KOPT-K1 (cell line): ENCODE data around the gene SAMD4B.
"Not testable (repeated sequence)": the region's sequence is repeated elsewhere in the genome, so short reads cannot be mapped to it uniquely, and the experiment has no call there.

Experiments used
- H3K27ac ChIP-seq: fragments of 200-600 bp; sonication (generic); 2 replicates; pipeline ENCODE4 v1.5.1; 2016; ENCODE audit warnings: antibody characterized with exemption, mild to moderate bottlenecking, low read depth, low read length; ENCODE audit not compliant: poor library complexity, severe bottlenecking
- H3K36me3 ChIP-seq: fragments of 200-600 bp; sonication (generic); 2 replicates; pipeline ENCODE4 v1.5.1; 2017; ENCODE audit warnings: antibody characterized with exemption, mild to moderate bottlenecking, low read length, moderate library complexity; ENCODE audit not compliant: insufficient read depth
- H3K9me3 ChIP-seq: fragments of 200-600 bp; sonication (generic); 2 replicates; pipeline ENCODE4 v1.5.1; 2017; ENCODE audit warnings: antibody characterized with exemption, low read length, mild to moderate bottlenecking; ENCODE audit not compliant: insufficient read depth, poor library complexity, severe bottlenecking

SAMD4B gene

DNA sequence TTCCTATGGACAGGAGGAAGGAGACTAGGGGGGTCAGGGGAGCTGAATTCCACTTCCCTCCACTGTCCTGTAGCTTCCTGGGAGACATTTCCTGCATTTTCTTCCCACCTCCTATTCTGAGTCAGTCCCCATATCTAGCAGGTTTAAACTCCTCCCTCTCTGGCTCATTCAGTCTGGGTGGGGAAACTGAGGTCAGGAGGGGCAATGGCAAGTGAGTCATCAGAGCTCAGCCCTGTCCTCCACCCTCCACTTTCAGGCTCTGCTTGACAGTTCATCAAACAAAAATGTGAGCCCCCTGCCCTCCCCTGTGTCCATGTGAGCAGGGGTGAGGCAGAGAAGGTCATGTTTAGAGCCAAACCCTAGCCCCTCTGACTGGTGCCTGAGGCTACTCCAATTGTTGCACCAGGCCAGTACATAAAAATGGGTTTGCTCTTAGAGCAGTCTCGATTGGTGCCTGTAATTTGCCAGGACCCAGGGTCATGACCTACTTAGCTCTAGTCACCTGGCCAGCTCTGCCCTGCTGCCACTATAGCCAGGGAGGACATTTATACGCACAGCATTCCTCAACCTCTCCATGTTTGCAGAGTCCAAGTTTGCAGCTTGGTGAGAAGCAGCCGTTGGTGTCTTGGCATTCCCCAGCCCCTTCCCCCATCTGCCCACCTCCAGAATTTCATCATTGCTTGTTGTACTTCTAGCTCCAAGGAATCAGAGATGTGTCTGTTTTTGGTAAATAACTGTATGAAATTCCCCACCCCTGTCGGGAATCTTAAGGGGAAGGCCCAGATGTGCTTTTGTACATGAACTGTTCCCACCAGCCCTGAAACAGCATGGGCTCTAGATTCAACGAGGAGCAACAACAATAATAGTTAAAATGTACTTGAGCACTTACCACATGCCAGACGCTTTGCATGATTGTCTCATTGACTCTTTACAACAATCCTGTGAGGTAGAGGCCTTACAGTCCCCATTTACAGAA lies 20.7 kb downstream of the SAMD4B start:
- H3K27ac ChIP-seq: no peak overlapping the region
- no peaks in the 10 kb centered on the region for H3K9me3 ChIP-seq
- H3K36me3 ChIP-seq: peaks cover 78% of the 10 kb centered on the region

DNA sequence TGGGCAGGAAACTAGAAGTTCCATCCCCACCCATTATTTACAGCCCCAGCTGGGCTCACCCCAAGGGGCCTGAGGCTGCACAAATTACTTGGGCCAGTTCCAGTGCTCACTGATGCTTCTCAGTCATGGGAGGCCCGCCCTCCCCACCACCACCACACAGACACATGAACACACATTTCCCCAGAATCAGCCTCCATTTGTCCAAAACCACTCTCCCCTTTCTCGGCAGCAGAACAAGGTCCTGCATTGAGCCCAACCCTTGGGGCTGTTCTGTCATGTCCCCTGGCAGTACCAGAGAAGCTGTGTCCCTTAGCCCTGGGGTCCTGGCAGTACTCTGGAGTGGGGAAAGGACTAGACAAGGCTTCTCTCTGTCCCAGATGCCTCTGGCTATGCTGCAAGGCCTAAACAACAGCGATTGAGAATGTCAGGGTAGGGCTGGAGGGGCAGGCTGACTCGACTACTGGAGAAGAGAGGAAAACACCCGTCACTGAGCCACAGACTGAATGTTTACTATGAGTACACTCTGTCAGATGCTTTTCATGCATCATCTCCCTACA lies 21.8 kb downstream of the SAMD4B start:
- H3K36me3 ChIP-seq: peaks cover 78% of the 10 kb centered on the region
- no peaks in the 10 kb centered on the region for H3K9me3 ChIP-seq
- H3K27ac ChIP-seq: no peak overlapping the region

DNA sequence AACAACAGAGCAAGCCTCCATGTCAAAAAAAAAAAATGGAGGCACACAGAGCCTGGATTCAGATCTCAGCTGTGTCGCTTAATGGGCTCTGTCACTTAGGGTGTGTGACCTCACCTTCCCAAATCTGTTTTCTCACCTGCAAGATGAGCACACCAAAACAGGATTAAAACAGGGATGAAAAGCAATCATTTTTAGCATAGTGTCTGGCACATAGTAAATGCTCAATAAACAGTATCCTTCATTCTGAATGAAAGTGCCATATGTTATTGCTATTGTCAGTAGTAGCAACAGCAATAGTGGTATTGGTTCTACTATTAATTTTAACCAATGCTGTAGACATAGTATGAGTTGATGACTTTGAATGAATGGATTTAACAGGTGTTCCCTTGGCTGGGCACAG lies 23.3 kb downstream of the SAMD4B start:
- H3K36me3 ChIP-seq: peaks cover 82% of the 10 kb centered on the region
- no peak overlapping the region for H3K27ac ChIP-seq
- H3K9me3 ChIP-seq: no peaks in the 10 kb centered on the region

DNA sequence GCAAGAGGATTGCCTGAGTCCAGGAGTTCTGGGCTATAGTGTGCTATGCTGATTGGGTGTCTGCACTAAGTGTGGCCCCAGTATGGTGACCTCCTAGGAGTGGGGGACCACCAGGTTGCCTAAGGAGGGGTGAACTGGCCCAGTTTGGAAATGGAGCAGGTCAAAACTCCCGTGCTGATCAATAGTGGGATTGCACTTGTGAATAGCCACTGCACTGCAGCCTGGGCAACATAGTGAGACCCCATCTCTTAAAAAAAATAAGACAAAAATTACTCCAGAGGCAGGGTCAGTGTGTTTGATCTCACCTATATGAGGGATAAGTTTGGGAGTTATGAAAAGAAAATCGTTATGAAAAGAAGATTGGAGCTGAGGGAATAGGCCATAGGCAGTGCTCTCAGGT lies 27.0 kb downstream of the SAMD4B start:
- Histone ChIP-seq H3K27ac (no peak overlapping the region), H3K9me3 (no peaks in the 10 kb centered on the region), H3K36me3 (peaks cover 84% of the 10 kb centered on the region)

DNA sequence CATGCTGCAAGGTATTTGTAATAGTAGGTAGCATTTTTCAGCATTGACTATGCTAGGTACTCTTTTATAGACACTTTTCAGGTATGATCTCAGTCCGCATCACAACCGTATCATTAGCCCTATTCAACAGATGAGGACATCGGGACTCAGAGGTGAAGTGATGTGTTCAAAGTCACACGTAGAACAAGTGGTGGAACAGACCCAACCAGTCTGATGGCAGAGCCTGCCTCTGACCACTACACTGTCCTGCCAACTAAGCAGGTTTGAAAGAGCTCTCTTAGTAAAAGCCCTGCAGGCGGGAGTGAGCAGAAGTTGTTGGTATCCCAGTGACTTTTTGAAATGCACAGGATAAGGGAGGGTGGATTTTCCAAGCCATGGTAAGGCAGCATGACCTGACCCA lies 28.5 kb downstream of the SAMD4B start:
- no peaks in the 10 kb centered on the region for H3K9me3 ChIP-seq
- peaks cover 86% of the 10 kb centered on the region for H3K36me3 ChIP-seq
- no peak overlapping the region for H3K27ac ChIP-seq

DNA sequence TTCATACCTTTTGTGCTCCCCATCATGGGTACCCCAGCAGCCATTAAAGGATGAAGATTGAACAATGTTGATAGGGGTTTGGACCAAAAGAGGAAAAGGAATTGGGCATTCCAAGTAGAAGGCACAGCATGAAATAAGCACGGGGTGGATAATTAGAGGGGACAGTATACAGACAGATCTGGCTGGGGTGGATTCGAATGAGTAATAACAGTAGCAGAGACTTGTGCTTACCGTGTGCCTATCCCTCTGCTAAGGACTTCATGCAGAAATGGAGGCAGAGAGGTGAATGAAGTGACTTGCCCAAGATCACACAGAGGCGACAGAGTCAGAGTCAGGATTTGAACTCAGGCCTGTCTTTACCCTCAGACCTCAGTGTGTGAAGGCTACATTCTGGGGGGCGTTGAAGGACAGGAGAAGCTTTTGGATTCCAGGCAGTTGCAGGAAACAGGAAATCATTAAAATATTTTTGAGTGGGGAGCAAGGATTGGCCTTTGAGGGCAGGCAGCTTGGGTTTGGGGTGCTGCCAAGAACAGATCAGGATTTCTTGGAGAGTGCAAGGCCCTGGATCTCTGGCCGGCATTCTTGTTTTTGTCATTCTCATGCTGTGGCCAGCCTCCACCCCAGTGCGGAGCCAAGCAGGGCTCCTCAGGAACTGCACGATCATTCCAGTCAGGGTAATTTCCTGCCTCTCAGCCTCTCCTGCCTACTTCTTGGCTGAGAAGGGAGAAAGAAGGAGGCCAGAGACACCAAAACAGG lies 30.0 kb downstream of the SAMD4B start:
- Histone ChIP-seq H3K9me3 (no peaks in the 10 kb centered on the region), H3K27ac (no peak overlapping the region), H3K36me3 (peaks cover 87% of the 10 kb centered on the region)

DNA sequence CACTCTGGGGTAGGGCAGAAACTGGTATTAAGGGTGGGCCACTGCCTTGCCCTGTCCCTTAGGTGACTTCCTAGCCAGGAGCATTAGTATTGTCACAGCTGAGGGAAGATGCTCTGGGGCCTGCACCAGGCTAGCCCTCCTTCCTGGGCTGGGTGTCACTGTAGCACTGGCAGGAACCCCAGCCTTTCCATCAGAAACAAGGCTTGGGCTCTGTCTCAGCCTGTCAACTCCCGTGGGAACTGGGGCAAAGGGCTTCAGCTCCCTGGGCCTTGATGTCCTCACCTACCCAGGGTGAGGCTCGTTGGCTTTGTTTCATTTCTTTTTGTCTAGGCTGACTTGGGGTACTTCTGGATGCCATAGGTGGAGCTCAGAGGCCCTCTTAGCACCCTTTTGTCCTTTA lies 30.7 kb downstream of the SAMD4B start:
- Histone ChIP-seq H3K36me3 (peaks cover 93% of the 10 kb centered on the region), H3K27ac (no peak overlapping the region), H3K9me3 (no peaks in the 10 kb centered on the region)

DNA sequence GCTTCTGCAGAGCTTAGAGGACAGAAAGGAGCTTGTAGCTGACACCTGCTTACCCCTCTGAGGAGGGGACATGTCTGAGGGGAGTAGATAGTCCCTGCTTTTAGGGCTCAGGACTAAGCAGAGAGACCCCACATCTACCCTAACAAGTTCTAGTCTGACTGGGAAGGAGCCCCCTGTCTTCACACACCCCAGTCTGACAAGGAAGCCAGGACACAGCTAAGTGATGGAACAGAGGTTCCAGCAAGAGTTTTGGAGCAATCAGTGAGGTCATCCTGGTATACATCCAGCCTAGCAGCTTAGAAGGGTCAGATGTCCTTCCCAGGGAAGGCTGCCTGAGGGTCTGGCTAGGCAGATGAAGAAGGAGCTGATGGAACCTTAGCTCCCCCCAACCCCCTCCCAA lies 33.7 kb downstream of the SAMD4B start:
- H3K36me3 ChIP-seq: peaks cover 93% of the 10 kb centered on the region
- H3K9me3 ChIP-seq: no peaks in the 10 kb centered on the region
- no peak overlapping the region for H3K27ac ChIP-seq

DNA sequence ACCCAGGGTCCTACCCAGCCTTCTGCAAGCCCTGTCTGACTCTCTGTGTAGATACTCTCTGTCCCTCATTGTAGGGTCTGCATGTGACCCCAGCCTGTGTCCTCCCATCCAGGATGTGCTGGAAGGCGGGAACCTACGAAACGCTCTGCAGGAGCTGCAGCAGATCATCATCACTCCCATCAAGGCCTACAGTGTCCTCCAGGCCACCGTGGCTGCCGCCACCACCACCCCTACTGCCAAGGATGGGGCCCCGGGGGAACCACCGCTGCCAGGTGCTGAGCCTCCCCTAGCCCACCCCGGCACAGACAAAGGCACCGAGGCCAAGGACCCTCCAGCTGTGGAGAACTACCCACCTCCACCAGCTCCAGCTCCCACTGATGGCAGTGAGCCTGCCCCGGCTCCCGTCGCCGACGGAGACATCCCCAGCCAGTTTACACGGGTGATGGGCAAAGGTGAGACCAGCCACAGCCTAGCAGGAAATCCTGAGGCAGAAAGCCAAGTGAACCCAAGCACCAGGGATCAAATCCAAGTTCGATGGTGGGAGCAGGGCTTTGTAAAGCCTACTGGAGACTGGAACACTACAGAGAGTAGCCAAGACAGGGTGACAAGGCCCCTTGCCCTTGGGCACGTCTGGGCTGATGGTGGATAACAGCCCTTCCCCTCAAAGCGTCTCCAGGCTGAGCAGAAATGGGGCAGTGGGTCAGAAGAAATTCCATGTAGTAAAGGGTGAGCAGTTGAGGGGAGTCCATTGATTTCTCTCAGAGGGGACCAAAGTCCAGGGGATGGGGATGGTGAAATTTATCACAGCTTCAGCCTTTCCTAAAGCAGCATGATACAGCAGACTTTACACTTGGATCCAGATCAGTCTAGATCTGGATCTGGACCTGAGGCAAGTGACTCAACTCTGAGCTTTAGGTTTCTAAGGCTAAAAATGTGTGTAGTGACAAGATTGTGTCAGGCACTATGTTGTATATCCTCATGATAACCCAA lies 35.4 kb downstream of the SAMD4B start:
- Histone ChIP-seq H3K36me3 (peaks cover 93% of the 10 kb centered on the region), H3K9me3 (no peaks in the 10 kb centered on the region), H3K27ac (no peak overlapping the region)

DNA sequence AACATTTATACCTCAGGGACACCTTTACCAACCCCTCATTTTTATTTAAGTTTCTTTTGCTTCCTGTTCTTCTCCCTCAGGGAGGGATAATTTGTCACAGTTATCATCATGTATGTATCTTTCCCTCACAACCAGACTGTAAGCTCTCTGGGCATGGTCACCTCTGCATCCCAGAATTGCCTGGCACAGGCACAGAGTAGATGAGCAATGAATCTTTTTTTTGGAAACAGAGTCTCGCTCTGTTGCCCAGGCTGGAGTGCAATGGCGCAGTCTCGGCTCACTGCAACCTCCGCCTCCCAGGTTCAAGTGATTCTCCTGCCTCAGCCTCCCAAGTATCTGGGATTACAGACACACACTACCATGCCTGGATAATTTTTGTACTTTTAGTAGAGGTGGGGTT lies 37.1 kb downstream of the SAMD4B start:
- H3K36me3 ChIP-seq: peaks cover 97% of the 10 kb centered on the region
- not testable (repeated sequence) for H3K27ac ChIP-seq, H3K9me3 ChIP-seq

DNA sequence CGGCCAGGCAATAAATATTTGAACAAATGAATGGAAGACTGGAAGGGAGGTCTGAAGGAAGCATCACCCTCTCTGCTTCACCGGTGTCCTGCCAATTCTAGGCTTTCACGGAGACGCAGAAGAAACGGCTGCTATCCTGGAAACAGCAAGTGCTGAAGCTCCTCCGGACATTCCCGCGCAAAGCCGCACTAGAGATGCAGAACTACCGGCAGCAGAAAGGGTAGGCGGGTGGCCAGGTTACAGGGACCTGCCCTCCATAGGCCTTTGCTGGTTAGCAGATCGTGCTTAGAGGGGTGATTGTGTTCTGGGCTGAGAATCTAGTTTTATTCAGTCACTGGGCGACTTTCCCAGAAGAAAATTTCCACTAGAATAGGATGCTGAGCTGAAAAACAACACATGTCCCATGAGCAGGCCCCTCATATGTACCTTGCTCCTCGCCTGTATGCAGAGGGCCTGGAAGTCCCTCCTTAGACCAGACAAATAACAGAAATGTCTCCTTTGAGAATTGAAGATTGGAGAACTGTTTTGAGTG lies 37.7 kb downstream of the SAMD4B start:
- no peak overlapping the region for H3K27ac ChIP-seq
- peaks cover 98% of the 10 kb centered on the region for H3K36me3 ChIP-seq
- no peaks in the 10 kb centered on the region for H3K9me3 ChIP-seq

DNA sequence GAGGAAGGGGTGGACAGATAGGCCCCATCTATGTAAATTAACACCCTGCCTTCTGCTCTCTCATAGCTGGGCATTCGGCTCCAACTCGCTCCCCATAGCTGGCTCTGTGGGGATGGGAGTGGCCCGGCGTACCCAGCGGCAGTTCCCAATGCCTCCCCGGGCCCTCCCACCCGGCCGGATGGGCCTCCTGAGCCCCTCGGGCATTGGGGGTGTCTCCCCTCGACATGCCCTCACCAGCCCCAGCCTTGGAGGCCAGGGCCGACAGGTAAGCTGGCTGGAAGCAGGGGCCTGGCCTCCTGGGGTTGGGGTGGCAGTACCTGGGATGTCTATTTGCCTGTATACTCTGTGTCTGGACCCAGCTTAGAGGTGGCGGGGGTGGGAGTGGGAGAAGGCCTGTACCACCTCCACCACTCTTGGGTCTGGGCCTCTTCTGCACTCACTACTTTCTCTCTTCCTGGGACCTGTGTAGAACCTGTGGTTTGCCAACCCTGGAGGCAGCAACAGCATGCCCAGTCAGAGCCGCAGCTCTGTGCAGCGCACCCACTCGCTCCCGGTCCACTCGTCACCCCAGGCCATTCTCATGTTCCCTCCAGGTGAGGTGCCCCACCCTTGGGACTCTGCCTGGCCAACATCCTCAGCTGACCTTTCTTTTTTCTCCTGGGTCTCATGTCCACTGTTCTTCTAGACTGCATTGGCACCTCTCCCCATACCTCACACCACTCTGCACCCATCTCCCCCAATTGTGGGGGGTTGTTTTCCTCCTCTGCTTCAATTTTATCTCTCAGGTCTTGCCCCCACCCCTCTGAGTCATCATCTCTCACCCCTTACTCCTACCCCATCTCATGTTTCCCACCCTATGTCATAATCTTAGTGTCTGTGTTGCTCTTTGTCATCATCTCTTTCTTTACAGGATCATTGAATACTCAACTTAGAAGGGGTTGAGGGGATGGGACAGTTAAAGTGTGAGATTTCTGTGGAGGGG lies 38.6 kb downstream of the SAMD4B start:
- Histone ChIP-seq H3K27ac (no peak overlapping the region), H3K36me3 (peaks cover 98% of the 10 kb centered on the region)

DNA sequence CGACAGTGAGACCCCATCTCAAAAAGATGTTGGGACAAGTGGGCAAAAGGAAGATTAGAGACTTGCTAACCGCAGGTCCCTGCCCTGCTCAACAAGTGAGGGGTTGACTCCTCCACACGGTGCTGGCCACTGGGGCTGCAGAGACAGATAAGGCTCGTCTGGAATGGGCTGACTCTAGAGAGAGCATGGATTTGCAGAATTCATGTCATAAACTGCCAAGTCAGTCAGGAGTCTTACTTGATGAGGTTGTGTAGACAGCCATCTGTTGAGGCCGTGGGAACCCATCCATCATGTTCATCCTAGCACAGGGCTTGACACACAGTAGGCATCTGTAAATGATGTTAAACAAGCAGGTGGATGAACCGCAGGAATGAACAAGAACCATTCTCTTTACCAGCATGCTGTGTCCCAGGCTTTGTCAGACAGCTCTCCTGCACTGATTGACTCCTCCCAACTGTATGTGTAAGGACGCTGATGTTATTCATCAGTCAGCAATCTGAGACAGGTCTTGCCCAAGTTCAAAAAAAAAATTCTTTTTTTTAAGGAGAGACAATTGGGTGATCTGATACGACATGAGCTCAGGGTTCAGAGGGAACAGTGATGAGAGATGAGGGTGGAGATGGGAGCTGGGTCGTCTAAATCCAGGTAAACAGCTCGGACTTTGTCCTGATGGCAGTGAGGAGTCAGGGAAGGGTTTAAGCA lies 39.8 kb downstream of the SAMD4B start:
- H3K36me3 ChIP-seq: peaks cover 98% of the 10 kb centered on the region
- H3K27ac ChIP-seq: no peak overlapping the region
- no peaks in the 10 kb centered on the region for H3K9me3 ChIP-seq

More for the DNA sequence above, 38.6 kb downstream of the SAMD4B start:
- no peaks in the 10 kb centered on the region for H3K9me3 ChIP-seq
